ENCODE results near the gene PKDCC. TPM values are rescaled to one million over a fixed set of nuclear protein-coding genes. Genes with fewer than 3 reads are reported as not detected.

Gene PKDCC
- total RNA-seq, 1 experiment from 2014 or later = 322 TPM

- Histone ChIP-seq H3K4me1 (peaks cover 59% of the 10 kb centered on the region), H3K4me3 (ENCODE audit: low read depth, low read length) (no peak overlapping the region), H3K27me3 (replicated peaks; ENCODE audit: control insufficient read depth, insufficient read depth, low read length) (no peaks in the 10 kb centered on the region), H3K36me3 (ENCODE audit: control insufficient read depth, insufficient read depth, low read length) (no peaks in the 10 kb centered on the region), H3K9me3 (peaks cover 3% of the 10 kb centered on the region; the same call in 1 of the 2 replicates)
- H3K27me3 Mint-ChIP-seq (ENCODE audit: insufficient read depth, unreplicated experiment) = no peaks in the 10 kb centered on the region
- peaks cover 11% of the 10 kb centered on the region for H3K9me3 Mint-ChIP-seq (ENCODE audit: unreplicated experiment)
- TF ChIP-seq, protein P1, sequence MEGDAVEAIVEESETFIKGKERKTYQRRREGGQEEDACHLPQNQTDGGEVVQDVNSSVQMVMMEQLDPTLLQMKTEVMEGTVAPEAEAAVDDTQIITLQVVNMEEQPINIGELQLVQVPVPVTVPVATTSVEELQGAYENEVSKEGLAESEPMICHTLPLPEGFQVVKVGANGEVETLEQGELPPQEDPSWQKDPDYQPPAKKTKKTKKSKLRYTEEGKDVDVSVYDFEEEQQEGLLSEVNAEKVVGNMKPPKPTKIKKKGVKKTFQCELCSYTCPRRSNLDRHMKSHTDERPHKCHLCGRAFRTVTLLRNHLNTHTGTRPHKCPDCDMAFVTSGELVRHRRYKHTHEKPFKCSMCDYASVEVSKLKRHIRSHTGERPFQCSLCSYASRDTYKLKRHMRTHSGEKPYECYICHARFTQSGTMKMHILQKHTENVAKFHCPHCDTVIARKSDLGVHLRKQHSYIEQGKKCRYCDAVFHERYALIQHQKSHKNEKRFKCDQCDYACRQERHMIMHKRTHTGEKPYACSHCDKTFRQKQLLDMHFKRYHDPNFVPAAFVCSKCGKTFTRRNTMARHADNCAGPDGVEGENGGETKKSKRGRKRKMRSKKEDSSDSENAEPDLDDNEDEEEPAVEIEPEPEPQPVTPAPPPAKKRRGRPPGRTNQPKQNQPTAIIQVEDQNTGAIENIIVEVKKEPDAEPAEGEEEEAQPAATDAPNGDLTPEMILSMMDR (IDR thresholded peaks at IDR 0.05; ENCODE audit: insufficient read depth in 1 of 2, low read depth in 1 of 2, low read length in 1 of 2, severe bottlenecking in 1 of 2, unreplicated experiment in 1 of 2) = no peak
- peaks cover 7% of the 10 kb centered on the region for H3K4me1 Mint-ChIP-seq (ENCODE audit: low read depth, unreplicated experiment)
- no peak overlapping the region for H3K4me3 Mint-ChIP-seq (ENCODE audit: unreplicated experiment)
- DNase-seq = no peak
- no peak overlapping the region for H3K27ac Mint-ChIP-seq (ENCODE audit: unreplicated experiment)
- intact Hi-C loops (cut with micrococcal nuclease; ENCODE audit: unreplicated experiment) = no loop called here
- BruUV-seq (replicated peaks) = no TSS peak
- peaks cover 7% of the 10 kb centered on the region for H3K36me3 Mint-ChIP-seq (ENCODE audit: insufficient read depth, unreplicated experiment)
- ChIA-PET CTCF (no interaction called here), POLR2A (no interaction called here)
These were observed 56.8 kb downstream of the PKDCC start for GRCh38 chr2:42104621-42105020.

- no TSS peak for BruUV-seq (replicated peaks)
- ChIA-PET CTCF (interaction anchor here (0.8 kb wide), 1 partner anchor 27 kb away, joined by 3 read pairs; no protein-coding TSS in a partner anchor), POLR2A (interaction anchor here (0.5 kb wide), 1 partner anchor 255 kb away, joined by 3 read pairs; no protein-coding TSS in a partner anchor)
- H3K4me1 ChIP-seq = peaks cover 62% of the 10 kb centered on the region
- intact Hi-C loops (cut with micrococcal nuclease; ENCODE audit: unreplicated experiment) = no loop called here
- Mint-ChIP-seq H3K36me3 (ENCODE audit: insufficient read depth, unreplicated experiment) (peaks cover 7% of the 10 kb centered on the region), H3K4me1 (ENCODE audit: low read depth, unreplicated experiment) (peaks cover 7% of the 10 kb centered on the region), H3K27me3 (ENCODE audit: insufficient read depth, unreplicated experiment) (no peaks in the 10 kb centered on the region), H3K9me3 (ENCODE audit: unreplicated experiment) (peaks cover under 1% of the 10 kb centered on the region), H3K4me3 (ENCODE audit: unreplicated experiment) (no peak overlapping the region), H3K27ac (ENCODE audit: unreplicated experiment) (no peak overlapping the region)
- no peak for DNase-seq
- H3K36me3 ChIP-seq (ENCODE audit: control insufficient read depth, insufficient read depth, low read length) = no peaks in the 10 kb centered on the region
- TF ChIP-seq, protein P1 (IDR thresholded peaks at IDR 0.05; ENCODE audit: insufficient read depth in 1 of 2, low read depth in 1 of 2, low read length in 1 of 2, severe bottlenecking in 1 of 2, unreplicated experiment in 1 of 2) = no peak
- H3K27me3 ChIP-seq (replicated peaks; ENCODE audit: control insufficient read depth, insufficient read depth, low read length) = no peaks in the 10 kb centered on the region
- no peak overlapping the region for H3K4me3 ChIP-seq (ENCODE audit: low read depth, low read length)
- H3K9me3 ChIP-seq = no peaks in the 10 kb centered on the region
These were observed 57.8 kb downstream of the PKDCC start for GRCh38 chr2:42105330-42106256.

GRCh38 chr2:42106257-42106816, 58.5 kb downstream of the PKDCC start:
- Histone ChIP-seq H3K4me3 (ENCODE audit: low read depth, low read length) (no peak overlapping the region), H3K27me3 (replicated peaks; ENCODE audit: control insufficient read depth, insufficient read depth, low read length) (no peaks in the 10 kb centered on the region), H3K36me3 (ENCODE audit: control insufficient read depth, insufficient read depth, low read length) (no peaks in the 10 kb centered on the region), H3K4me1 (peaks cover 63% of the 10 kb centered on the region), H3K9me3 (no peaks in the 10 kb centered on the region)
- no peaks in the 10 kb centered on the region for H3K9me3 Mint-ChIP-seq (ENCODE audit: unreplicated experiment)
- BruUV-seq (replicated peaks) = no TSS peak
- POLR2A ChIA-PET = interaction anchor here (0.5 kb wide), 1 partner anchor 254 kb away, joined by 3 read pairs; no protein-coding TSS in a partner anchor
- CTCF ChIA-PET = interaction anchor here (0.8 kb wide), 1 partner anchor 26 kb away, joined by 3 read pairs; no protein-coding TSS in a partner anchor
- TF ChIP-seq, protein P1 (IDR thresholded peaks at IDR 0.05; ENCODE audit: insufficient read depth in 1 of 2, low read depth in 1 of 2, low read length in 1 of 2, severe bottlenecking in 1 of 2, unreplicated experiment in 1 of 2) = no peak
- H3K36me3 Mint-ChIP-seq (ENCODE audit: insufficient read depth, unreplicated experiment) = peaks cover 7% of the 10 kb centered on the region
- no peaks in the 10 kb centered on the region for H3K27me3 Mint-ChIP-seq (ENCODE audit: insufficient read depth, unreplicated experiment)
- DNase-seq = no peak
- intact Hi-C loops (cut with micrococcal nuclease; ENCODE audit: unreplicated experiment) = no loop called here
- H3K4me3 Mint-ChIP-seq (ENCODE audit: unreplicated experiment) = no peak overlapping the region
- H3K4me1 Mint-ChIP-seq (ENCODE audit: low read depth, unreplicated experiment) = peaks cover 7% of the 10 kb centered on the region
- H3K27ac Mint-ChIP-seq (ENCODE audit: unreplicated experiment) = no peak overlapping the region
